ENCODE results near the gene CABLES1.

Gene CABLES1

DNA sequence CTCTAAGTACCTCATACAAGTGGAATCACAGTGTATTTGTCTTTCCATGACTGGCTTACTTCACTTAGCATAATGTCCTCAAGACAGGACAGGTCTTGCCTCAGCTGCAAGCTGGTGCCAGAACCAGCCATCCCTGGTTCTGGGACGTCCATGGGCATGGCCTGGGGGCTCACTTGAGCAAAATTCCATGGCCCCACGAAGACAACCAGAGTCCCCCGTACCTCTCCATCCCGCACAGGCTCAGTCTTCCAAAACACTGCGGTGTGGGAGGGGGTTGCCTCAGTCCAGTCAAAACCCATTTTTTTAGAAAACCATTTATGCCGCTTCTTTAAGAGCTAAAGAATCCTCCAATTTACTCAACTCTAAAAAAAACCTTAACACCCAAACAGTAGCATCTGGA lies 21.7 kb upstream of the CABLES1 start:
- DNase-seq = no peak

DNA sequence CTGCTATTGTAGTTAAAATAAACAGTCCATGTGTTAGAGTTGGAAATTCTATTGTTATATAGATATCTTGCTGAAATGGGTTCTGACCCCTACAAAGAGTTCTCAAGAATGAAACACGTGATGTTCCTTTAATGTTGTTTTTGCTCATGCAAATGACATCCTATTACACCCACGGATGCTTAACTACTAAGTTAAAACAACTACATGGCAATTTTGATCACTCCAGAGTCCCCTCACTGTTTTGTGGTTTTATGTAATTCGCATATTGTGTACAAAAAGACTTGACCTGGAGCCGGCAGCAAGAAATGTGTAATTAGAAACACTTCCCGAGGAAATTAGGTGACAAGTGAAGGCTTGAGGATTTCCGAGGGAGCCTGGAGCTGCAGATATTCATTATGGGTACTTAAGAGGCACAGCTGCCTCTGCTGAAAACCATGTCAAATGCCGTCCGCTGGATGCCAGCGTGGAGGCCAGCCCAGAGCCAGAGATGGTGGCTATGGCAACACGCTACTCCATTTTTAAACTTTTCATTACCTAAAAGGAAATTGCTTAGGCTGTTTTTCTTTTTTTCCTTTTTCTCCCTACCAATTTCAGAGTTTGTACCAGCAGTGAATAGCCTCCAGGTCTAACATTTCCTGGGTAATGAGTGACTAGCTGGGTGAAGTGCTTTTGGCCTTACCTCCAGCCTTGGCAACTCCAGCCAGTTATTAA lies 21.0 kb upstream of the CABLES1 start:
- no peak for DNase-seq

DNA sequence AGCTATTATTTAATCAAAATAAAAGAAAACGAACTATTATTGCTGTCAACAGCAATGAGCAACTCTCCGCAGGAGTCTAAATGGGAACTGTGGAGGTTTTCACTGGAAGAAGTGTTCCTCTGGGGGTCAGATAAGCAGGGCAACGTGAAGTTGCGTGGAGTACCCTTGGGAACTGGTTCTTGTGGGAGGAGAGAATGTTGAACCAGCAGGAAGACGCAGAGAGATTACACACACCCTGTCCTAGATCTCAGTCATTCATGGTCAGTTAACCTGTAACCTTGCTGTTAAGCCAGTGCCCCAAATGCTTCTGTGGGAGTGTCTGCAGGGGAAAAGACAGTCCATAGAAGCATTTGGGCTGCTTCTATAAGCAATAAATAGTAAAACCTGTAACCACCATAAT lies 20.4 kb upstream of the CABLES1 start:
- no peak for DNase-seq

DNA sequence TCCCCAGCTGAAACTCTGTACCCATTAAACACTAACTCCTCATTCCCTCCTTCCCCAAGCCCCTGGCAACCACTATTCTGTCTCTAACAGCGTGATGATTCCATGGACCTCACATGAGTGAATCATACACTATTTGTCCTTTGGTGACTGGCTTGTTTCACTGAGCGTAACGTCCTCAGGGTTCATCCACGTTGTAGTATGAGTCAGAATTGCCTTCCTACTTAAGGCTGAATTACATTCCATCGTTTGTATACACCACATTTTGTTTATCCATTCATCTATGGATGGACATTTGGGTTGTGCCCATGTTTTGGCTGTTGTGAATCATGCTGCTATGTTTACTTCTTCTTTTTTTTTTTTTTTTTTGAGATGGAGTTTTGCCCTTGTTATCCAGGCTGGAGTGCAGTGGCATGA lies 19.6 kb upstream of the CABLES1 start:
- no peak for DNase-seq

DNA sequence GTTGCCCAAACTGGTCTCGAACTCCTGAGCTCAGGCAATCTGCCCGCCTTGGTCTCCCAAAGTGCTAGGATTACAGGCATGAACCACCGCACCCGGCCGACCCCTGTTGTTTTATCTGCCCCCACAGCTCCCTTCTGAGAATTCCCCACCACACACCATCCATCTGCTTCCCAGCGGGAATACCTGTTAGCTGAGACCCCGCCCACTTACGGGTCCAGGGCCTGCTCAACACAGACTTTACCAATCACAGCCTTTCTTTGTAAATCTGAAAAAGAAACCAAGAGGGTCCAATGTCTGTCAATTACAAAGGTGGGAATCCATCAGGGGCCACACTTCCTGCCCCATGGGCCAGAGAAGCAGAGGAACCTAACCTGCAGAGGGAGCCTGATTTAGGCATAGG lies 14.2 kb upstream of the CABLES1 start:
- no peak for DNase-seq

DNA sequence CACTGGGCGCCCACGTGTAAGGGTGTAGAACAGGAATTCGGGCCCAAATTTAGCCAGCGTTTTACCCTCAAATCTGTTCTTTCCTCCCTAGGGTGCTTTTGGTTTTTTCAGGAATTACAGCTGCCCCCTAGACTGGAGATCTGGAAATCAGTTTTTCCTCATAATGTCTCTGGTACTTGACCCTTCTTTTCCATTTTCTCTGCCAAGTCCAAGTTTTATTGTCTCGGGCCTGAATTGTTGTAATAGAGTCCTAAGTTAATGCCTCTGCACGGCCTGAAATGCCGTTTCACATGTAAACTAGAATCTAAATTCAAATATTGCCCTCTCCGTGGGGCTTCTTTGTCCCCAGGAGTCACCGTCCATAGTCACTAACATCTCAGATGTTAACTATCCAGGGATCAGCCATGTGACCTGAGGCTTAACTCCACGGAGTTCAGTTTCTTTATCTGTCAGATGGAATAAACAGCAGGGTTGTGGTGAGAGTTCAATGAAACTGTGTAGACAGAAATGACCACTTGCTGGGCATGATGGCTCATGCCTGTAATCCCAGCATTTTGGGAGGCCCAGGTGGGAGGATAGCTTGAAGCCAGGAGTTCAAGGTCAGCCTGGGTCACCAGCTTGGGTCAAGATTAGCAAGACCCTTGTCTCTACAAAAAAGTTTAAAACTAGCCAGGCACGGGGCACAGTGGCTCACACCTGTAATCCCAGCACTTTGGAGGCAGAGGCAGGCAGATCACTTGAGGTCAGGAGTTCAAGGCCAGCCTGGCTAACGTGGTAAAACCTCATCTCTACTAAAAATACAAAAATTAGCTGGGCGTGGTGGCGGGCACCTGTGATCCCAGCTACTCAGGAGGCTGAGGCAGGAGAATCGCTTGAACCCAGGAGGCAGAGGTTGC lies 12.7 kb upstream of the CABLES1 start:
- no peak for DNase-seq

DNA sequence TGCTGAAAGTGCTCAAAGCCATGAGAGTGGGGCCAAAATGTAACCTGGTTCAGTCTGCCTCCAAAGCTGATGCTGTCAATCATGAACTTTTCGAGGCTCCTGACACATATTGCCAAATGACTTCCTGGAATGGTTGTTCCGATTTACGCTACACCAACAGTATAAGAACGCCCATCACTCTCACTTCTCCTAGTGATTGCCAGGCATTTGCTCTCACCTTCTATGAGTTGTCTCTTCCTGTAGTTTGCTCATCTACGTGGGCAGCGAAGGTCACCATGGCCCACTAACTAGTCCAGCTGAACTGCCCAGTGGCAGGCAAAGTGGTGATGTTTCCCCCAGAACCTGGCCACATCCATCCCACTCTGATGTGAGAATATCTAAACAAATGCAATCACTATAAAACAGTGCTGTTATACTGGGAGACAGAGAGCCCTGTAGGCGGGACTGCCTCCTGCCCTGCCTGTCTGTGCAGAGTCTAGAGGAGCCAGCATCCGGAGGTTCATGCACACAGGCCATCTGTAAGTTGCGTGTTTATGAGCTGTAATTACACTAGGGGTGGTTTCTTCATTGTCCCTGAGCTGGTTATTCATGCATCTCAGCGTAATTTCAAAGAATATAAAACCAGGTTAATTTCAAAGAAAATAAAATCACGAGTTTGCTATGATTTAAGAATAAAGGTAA lies 8.8 kb upstream of the CABLES1 start:
- DNase-seq = no peak

DNA sequence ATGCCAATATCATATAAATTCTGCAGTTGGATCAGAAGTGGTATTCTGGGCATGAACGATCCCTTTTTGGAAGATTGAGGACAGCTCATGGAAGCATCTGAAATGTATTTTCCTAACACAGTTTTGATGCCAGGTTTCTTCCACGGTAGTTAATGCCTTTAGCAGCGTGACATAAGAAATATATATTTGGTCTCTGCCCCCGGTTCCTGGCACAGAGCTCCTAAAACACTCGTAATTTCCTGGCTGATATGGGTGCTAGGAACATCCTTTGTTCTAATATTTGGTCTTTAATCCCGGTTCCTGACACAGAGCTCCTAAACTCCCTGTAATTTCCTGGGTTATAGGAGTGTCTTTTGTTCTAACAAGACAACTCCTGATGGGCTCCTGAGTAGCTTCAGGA lies 8.2 kb upstream of the CABLES1 start:
- no peak for DNase-seq

DNA sequence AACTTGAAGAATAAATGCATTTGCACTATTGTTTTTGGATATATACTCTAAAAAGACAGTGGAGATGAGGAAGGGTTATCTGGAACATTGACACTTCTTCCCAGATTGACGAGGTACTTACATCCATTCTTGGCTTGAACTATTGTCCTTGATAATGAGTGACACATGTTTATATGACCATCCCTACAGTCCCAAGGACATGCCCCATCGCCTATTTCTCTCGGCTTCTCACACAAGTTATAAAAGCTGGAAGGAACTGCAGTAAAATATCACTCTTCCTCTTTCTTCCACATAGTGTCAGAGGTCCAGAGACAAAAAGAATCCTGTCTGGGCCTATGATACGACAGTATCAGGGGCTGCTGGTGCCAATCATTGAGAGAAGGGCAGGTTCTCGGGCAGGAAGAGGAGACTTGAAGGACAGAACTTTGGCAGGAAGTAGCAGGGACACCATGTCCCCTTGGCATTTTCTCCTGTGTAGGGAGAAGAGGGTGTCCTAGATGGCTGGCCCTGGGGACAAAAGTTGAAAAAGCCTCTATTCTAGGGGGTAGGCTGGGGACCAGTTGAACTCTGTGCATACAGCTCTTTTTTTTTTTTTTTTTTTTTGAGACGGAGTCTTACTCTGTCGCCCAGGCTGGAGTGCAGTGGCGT lies 5.8 kb upstream of the CABLES1 start:
- no peak for DNase-seq

DNA sequence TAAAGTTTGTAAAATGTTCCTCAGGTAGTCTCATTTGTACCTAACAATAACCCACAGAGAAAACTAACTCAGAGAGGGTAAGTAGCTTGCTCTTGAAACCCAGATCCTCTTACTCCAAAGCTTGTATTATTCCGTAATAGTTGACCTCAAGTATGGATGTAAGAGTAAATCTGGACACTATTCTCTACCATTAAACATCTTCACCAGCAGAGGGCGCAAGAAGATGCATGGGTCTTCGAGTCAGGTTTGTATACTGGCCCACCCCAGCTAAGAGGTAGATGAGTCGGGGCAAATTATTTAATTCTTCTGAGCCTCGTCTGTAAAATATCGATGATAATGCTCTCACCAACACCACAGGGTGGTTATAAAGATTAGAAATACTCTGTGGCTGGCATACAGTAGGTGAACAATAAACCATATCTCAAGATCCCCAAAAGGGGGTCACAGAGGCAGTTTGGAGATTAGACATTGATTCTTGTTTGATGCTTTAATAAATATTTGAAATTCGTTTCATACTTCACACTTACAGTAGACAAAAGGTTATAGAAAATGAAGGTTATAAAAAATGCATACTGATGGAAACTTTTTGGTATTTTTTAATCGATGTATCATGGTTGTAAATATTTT lies 3.5 kb upstream of the CABLES1 start:
- peak; percentile 30 for DNase-seq

DNA sequence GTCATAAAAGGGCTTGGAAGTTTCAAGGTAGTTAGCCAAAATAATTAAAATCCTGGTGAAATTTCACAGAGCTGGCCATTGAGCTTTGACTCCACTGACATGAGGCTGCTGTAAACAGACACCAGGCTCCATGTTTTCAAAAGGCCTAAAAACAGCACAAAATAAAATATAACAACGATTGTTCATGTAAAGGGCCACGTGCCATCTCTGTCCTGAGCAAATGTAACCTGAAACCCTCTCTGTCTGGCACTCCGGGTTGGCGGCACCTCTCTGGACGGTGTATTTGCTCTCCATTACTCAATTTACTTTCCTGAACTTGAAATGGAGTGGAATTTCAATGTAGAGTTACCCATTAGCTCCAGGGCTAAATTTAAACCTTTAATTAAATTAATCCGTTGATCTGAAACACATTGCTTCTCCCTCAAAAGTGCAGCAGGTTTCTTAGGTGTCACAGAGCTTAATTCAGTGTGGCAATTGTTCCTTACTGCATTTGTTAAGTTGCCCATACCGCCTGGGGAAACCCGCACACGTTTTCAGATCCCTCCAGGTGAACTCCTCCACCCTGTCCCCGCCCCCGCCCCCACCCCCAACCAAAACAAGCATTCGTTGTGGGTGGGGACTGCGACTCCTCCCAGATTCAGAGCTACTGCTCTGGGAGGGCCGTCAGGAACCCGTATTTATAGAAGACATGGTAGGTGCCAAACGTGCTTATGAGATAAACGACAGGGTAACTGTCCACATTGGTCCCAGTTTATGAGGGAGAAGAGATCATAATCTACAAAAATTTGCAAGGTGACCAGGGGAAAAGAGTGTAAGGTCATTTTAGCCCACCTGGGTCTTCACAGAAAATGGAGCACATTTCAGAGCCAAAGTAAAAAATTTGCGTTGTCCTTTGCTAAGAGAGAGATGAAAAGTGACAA lies 1.2 kb upstream of the CABLES1 start:
- peak; percentile 41 for DNase-seq

DNA sequence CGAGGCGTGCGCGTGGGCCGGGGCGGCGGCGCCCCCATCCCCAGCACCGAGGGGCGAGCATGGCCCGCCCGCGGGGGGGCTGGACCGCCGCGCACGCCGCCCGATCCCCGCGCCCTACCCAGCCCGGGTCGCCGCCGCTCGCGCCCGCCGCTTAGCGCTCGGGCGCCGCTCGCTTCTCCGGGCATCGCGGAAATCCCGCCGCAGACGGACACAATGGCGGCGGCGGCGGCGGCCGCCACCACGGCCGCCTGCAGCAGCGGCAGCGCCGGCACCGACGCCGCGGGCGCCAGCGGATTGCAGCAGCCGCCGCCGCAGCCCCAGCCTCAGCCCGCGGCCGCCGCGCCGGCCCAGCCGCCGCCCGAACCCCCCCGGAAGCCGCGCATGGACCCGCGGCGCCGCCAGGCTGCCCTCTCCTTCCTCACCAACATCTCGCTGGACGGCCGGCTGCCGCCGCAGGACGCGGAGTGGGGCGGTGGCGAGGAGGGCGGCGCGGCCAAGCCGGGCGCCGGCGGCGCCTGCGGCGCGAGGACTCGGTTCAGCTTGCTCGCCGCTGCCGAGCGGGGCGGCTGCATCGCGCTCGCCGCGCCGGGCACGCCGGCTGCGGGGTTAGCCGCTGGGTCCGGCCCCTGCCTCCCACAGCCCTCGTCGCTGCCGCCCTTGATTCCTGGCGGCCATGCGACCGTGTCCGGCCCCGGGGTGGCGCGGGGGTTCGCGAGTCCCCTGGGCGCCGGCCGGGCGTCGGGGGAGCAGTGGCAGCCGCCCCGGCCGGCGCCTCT lies 453 bp downstream of the CABLES1 start:
- peak; percentile 21 for DNase-seq

DNA sequence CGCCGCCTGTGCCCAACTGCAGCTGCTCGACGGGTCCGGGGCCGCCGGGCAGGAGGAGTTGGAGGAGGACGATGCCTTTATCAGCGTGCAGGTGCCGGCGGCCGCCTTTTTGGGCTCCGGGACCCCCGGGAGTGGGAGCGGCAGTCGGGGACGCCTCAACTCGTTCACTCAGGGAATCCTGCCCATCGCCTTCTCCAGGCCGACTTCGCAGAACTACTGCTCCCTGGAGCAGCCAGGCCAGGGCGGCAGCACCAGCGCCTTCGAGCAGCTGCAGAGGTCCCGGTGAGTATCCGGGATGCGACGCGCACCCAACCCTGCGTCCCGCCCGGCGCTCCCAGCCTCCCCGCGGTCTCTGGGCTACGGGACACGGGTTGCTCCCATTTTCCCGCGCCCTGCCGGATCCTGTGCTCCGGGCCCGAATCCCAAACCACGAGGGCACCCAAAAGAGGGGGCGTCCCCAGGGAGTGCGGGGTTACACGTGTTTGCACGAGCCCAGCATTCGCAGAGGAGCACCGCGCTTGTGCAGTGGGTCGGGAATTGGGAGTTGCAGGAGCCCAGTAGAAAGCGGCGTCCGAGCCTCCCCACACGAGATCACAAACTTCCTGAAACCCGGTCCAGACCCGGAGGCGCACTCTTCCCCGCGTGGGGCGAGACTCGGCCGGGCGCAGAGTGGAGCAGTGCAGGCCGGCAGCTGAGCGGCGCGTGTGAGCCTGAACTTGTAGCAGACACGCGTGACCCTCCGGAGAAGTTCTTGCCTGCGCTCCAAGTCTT lies 1.2 kb downstream of the CABLES1 start:
- DNase-seq = peak; percentile 8

DNA sequence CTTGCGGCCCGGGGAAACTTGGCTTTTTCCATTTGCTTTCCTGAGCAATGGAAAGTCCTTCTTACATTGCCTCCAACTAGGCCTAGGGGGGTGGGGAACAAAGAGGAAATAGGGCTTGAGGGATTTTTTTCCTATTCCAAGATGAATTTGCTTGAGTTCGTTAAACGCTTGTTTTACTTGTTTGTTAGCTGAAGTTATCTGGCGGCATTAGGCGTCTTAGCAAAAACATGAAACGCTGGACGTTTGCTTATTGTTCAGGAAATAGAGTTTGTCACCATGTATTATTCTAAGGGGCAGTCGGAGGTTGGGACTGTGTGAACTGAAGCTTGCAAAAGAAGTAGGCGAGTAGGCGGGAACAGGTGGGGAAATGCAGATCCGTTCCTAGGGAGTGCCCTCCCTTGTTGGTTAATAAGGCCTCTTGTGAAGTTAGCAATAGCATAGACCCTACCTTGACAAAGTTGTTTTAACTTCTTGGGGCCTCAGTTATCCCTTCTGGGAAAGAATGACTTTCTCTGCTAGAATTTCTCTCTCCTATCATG lies 1.9 kb downstream of the CABLES1 start:
- DNase-seq = no peak

DNA sequence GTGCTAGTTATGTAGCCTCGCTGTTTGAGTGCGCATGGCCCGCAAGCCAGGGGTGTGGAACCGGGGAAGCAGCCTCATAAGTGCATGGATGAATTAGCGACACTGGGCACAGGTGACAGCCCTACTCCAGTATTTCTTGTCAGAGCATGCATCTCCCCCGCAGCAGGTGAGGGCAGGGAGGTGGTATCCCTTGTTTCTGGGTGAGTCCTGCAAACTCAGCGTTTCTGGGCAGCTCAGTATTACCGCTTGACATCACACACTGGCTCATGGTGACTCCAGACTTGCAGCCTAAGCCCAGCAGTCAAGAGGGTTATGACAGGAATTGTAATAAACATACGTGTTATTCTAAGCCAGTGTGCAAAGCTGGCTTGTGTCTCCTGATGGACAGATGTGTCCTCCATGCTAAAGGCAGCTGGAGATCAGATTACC lies 2.5 kb downstream of the CABLES1 start:
- no peak for DNase-seq

DNA sequence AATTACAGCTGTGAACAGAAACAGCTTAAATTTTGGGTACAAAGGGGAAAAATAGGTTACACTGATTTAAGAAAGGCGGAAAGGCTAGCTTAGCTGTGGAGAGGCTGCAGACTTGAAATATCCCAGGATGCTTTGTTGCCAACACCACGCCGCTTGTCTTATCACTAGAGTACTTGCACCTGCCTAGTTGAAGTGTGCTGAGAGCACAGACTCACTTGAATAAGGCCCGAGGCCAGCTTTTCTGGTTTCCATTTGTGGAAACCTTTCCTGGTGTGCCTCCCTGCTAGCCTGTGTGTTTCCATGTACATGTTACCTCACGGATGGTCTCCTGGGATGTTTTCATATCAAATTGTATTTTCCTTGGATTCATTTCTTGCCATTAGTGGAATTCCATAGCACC lies 3.2 kb downstream of the CABLES1 start:
- DNase-seq = no peak

DNA sequence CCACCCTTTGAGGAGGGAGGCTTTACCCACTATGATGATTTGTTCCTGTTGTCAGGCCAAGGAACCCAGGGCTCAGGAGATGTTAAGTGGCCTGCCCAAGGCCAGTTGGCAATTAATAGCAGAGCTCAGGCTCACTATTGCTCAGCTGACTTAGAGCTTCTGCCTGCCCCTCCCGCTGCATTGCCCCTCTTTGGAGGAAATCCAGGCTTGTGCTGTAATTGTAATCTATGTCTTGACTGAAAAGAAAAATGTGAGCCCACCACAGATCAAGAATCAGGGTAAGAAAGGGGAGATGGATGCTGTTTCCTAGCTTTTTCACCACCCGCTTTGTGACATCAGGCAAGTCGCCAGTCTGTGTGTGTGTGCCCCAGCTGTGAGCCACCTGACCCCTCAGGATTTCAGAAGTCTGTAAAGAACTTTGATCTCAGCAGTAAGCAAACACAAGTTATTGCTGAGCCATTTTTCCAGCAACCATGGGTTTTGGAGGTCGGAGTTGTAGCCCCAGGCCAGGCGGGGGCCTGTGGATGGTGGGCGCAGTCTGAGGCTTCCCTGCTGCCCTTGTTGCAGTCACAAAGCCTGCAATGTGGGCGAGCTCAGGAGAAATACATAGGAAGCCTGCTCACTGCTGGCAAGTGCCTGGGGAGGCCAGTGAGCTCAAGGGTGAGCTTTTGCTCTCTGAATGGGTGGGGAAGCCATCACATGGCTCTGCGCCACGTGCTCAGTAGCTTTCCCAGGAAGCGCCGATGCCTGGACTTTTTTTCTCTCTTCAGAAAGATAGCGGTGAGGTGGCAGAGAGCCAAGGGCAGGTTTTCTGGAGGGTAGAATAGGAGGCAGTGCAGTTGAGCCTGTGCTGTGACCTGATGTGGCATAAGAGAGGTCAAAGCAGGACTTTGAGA lies 6.1 kb downstream of the CABLES1 start:
- DNase-seq = no peak

DNA sequence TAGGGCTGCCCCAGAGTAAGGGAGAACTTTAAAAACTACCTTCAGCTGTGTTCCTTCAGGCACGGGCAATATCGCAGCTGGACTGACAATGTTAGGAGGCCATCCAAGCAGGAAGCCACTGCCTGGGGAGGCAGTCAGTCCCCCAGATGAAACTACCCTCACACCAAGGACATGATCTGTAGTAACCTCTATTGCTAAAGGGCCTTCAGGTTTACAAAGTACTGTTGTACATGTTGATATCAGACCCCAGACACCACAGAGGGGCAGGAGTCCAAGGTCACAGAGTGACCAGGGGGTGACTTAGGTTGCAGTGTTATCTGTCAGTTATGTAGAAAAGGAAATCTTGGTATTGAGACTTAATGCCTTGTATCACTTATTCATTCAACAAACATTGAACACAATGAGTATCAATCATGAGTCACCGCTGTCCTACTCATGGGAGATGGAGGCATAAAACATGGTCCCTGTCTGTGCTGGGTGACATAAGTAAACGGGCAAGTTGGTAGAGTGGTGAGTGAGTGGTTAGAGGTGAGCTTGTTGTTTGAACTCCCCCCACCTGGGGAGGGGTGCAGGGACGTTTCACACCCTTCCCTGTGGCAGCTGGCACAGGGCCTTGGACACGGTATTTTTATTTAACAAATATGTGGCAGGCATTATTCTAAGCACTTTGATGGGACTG lies 7.1 kb downstream of the CABLES1 start:
- DNase-seq = no peak

Measured in stimulated activated CD4-positive, alpha-beta T cell treated with anti-CD3 and anti-CD28 coated beads, Interleukin-4, amount 100 ng/mL, for 1 hour (primary cell).